Pulmonary artery endothelial cell (primary cell): ENCODE results near the gene FAM216A. TPM values are rescaled to one million over a fixed set of nuclear protein-coding genes. Genes with fewer than 3 reads are reported as not detected.
"Not testable (repeated sequence)": the region's sequence is repeated elsewhere in the genome, so short reads cannot be mapped to it uniquely, and the experiment has no call there.

Source experiments
- DNase-seq: peaks from one replicate; pipeline ENCODE4 v3.0.0-alpha.2; 2011; ENCODE audit warnings: low read depth, low spot score
- total RNA-seq: library from RNA; depleted of rRNA; stranded (reverse); fragments of >200 nt; gene quantifications from 2 replicates; pipeline ENCODE4 v1.2.3, GENCODE V29; 2014

The FAM216A gene, protein sequence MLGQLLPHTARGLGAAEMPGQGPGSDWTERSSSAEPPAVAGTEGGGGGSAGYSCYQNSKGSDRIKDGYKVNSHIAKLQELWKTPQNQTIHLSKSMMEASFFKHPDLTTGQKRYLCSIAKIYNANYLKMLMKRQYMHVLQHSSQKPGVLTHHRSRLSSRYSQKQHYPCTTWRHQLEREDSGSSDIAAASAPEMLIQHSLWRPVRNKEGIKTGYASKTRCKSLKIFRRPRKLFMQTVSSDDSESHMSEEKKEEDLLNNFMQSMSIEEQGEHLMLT
- total RNA-seq: 17.1 and 17.9 TPM in 2 replicates

DNA sequence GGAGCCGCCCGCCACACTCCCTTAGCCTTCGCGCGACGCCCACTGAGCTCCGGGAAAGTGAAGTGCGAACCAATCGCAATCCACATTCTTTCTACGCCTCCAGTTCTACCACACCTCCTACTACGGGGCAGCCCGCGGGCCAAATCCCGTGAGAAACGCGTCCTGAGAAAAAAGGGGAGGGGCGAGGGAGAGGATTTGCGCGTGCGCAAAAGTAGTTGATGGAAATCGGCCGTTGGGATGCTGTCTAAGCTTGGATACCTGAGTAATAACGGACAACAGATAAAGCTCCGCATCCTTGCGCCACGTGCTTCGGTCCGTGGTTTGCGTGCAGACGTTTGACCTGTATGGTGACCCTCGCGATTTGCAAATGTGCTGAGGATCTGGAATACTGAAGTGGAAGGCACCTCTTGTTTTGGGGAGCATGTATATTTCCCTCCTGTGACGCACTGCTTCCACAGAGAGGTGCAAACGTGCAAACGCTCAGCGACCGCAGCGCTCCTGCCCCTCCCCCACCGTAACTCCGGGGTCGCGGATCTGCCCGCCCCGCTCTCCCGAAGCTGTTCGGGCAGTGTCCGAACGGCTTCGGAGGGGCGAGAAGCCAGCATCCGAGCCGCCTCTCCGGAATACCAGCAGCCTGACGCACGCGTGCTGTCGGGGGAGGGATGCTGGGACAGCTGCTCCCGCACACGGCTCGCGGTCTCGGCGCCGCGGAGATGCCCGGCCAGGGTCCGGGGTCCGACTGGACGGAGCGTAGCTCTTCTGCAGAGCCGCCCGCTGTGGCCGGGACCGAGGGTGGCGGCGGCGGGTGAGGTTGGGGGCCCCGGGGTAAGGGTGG is at the start of gene FAM216A, which contains the start of gene GPN3:
FAM216A (plus strand) TSS at position 632 of the 835 bp plus-strand sequence; CDS start at position 663, 31 bp downstream.
GPN3 (minus strand) TSS at position 44 of the 835 bp plus-strand sequence. CDS start 54 bp downstream, outside the sequence.
- DNase-seq: peak; percentile 91

DNA sequence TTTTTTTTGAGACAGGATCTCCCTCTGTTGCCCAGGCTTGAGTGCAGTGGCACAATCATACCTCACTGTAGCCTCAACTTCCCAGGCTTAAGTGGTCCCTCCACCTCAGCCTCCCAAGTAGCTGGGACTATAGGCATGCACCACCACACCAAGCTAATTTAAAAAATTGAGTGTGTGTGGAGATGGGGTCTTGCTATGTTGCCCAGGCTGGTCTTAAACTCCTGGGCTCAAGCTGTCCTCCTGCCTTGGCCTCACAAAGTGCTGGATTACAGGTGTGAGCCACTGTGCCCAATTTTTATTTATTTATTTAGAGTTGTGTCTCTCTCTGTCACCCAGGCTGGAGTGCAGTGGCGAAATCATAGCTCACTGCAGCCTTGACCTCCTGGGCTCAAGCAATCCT is 48.0 kb upstream of the FAM216A start:
- not testable (repeated sequence) for DNase-seq

DNA sequence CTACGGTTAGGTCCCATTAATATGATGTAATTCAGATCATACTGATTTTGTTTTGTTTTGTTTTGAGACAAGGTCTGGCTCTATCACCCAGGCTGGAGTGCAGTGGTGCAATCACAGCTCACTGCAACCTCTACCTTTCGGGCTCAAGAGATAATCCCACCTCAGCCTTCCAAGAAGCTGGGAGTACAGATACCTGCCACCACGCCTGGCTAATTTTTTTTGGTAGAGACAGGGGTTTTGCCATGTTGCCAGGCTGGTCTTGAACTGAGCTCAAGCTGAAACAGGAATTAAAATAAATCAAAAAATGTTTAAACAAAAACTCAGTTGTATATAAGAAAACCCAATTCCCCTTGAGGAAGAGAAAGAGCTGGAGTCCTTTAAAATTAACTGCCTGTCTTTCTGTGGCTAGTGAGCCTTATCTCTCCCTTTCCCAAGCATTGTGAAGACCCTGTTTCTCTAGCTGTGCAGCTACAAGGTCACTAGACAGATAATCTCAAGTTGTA is 47.4 kb upstream of the FAM216A start:
- no peak for DNase-seq

DNA sequence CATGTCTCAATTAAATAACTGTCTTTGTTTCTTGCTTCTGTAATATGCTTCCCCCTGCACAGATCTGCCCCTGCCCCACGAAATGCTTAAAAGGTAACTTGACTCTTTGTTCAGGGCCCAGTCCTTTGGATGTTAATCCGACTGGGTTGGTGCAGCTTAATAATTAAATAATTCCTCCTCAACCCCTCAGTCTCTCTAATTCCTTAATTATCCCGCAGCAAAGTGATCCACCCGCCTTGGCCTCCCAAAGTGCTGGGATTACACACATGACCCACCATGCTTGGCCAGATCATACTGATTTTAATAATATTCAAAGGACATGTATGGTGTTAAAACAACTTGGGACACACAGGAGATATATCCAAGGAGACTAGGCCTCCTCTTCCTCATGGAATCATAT is 46.9 kb upstream of the FAM216A start:
- no peak for DNase-seq

DNA sequence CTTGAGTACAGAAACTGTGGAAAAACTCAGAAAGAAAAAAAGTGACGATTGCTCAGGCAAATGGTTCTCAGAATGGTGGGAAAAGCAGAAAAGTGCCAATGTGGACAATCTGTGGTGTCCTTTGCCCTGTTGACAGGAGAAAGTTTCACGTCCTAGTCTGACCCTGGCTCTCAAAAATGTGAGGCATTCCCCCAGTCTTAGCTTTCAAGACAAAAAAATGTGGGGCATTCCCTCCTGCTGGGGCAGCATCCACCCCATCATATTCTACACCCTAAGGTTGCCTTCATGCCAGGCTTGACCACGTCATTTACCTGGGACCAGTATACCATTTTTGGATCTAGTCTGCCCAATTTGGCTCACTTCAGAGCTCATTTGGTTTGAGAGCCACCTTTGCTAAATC is 44.4 kb upstream of the FAM216A start:
- no peak for DNase-seq

DNA sequence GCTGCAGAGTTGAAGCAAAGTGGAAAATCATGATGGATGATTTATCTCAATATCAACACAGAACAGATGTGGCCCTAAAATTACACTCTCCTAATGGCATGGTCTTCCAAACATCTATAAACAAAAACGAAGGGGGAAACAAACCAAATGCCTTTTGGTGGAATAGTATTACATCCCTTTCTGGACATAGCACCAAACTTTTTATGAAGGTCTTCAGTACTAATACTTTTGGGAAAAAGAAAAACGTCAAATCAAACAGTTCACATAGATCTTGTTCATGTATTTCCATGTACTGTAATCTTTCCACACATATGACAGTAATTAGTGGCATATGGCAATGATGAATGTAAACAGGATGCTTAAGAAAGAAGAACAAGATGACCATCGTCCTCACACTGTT is 42.2 kb upstream of the FAM216A start:
- no peak for DNase-seq

DNA sequence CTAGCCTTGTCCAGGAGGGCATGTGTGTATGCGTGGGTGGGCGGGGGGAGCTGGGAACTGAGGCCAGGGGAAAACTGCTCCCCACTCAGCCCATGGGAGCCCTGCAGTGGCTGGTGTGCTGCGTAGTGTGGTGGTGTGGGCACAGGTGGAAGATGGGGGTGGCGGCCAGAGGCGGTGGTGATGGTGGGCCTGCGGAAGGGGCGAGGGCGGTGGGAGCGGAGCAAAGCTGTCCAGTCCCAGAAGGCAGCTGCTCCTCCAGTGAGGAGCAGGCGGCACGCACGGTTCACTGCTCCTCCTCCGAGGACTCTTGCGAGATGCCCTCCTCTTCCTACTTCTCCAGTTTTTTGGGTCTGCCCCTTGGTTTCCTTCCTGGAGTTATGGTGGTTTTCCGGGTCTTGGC is 39.0 kb upstream of the FAM216A start:
- not testable (repeated sequence) for DNase-seq

DNA sequence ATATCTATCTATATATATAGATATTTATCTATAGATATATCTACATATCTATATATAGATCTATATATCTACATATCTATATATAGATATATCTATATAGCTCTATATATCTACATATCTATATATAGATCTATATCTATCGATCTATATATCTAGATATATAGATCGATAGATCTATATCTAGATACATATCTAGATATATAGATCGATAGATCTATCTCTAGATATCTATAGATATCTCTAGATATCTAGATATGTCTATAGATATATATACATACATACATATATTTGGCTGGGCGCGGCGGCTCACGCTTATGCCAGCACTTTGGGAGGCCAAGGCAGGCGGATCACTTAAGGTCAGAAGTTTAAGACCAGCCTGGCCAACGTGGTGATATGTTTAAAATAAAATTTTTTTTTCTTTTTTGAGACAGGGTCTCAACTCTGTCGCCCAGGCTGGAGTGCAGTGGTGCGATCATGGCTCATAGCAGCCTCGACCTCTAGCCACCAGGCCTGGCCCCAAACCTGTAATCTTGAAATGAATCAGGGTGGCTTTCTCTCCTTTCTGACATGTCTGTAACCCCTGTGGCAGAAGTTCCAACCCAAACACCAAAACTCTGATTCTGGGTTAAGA is 36.6 kb upstream of the FAM216A start:
- DNase-seq: no peak

DNA sequence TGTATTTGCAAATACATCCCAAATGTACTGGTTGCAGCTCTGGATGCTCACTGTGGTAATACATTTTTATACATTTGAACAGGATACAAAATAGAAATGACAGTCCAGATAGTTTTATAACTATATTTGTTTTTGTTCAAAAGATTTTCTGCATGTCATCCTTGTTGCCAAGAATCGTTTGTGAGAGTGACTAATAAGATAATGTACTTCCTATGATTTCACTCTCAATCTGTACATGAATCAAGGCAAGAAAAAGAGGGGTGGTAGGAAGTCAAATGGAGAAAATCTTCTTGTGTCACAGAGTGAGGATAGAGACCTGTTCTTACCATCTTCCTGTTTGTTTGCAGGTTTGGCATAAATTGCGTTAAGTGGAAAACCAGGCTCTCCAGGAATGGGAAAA is 32.4 kb upstream of the FAM216A start:
- peak; percentile 26 for DNase-seq

DNA sequence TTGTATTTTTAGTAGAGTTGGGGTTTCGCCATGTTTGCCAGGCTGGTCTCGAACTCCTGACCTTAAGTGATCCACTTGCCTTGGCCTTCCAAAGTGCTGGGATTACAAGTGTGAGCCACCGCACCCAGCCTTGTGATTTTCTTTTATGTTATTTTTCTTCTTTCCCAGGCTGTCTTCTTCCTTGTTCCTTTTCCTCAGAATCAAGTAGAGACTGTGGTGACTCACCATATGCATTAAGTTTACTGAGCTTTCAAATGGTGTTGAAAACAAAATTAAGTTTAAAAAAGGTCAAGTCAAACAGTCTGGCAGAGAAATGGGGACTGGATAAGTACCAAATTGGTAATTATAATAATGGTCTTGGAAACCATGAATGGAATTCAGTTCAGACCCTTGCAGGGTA is 24.2 kb upstream of the FAM216A start:
- DNase-seq: no peak

DNA sequence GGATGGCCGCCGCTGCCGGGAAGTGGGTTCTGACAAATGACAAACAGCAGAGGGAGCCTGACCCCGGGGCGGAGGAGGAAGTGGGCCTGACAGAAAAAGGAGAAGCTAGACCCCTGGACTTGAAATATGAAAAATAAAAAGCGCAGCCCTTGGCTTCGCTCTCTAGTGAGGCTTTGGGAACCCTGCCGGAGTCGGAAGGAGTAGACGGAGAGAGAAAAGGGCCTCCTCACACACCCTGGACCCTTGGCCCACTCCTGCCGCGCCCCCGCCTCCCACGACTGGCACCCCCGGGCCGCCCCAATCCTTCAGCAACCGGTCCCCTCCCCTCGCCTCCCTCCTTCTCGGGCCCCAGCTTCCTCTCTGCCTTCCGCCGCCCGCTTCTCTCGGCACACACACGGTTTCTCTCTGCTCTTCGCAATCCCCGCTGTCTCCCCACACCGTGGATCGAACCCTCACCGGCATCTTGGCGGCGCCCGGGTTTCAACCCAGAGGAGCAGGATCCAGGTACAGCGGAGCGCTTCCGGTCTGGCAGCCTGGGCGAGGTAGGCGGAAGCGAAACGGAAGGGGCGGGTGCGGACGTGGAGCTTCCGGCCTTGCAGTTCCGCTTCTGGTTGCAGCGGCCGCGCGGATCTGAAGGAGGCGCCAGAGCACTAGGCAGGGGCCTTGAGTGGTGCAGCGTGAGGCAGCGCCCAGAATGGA is 18.7 kb upstream of the FAM216A start, which contains the start of gene ARPC3:
ARPC3 (minus strand) TSS at position 539 of the 699 bp plus-strand sequence; CDS start at position 462, 77 bp downstream.
- peak; percentile 87 for DNase-seq

DNA sequence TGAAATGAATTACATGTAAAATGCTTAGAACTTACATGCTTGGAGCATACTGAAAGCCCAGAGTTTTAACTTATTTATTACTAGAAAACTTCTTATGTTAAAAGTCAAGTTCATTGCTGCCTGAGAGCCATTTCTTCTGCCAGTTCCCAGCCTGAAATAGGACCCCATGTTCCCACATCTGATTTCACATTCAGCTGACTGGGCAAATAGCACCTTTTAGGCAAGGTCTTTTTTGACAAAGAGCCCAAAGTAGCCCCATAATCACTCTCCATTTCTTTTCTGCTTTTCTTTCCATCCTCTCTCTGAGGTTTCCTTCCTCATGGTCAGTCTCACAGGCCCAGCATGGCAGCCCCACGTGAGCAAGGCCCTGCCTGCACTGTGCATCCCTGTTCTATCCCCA is 17.4 kb upstream of the FAM216A start:
- no peak for DNase-seq

DNA sequence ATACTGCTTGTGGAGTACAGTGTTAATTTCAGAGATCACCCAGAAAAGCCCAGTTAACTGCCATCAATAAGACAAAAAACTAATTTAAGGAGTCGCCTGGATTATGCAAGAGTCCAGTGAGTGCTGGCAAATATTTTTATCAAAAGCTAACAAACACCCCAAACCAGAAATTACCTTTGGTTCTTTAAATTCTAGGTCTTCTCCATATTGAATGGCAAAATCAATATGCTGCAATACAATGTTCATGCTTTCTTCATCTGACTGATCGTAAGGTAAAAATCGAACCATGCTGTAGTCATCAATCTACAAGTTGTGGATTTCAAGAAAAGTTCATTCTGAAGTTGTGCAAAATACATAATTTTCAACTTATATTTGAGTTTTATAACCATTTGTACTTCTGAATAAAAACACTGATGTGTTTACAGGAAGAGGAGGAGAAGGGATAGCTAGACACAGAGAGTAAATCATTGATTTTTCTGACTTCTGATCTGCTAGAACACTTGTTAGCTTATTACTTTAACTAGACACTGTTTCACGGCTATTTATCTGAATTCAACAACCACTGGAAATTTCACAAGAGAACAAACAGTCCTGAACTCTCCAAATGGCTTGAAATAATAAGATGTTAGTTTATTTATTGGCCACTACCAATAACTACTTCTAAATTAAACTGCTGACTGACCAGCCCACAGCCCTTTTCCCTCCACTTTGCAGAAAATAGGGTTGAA is 14.9 kb upstream of the FAM216A start:
- no peak for DNase-seq

DNA sequence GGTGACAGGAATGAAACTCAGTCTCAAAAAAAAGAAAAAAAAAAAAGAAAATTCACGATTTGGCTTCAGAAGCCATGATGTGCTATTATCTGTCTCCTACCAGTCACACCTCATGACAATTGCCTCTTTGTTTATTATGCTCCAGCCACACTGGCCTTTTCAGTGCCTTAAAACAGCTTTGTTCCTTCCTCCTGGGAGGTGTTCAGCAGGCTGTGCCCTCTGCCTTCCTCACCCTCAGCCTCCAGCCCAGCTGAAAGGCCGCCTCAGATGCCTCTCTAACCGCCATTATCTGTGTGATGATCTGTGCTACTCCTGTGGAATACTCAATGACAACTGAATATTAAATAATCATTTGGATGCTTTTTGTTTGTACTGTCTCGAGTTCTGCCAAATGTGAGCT is 9.9 kb upstream of the FAM216A start:
- DNase-seq: no peak

DNA sequence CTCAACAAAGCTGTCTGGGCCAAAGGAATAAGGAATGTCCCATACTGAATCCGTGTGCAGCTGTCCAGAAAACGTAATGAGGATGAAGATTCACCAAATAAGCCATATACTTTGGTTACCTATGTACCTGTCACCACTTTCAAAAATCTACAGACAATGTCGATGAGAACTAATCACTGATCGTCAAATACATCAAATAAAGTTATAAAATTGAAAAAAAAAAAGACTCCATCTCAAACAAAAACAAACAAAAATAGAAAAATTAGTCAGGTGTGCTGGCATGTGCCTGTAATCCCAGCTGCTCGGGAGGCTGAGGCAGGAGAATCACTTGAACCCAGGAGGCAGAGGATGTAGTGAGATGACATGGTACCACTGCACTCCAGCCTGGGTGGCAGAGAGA is 7.5 kb upstream of the FAM216A start:
- DNase-seq: not testable (repeated sequence)

DNA sequence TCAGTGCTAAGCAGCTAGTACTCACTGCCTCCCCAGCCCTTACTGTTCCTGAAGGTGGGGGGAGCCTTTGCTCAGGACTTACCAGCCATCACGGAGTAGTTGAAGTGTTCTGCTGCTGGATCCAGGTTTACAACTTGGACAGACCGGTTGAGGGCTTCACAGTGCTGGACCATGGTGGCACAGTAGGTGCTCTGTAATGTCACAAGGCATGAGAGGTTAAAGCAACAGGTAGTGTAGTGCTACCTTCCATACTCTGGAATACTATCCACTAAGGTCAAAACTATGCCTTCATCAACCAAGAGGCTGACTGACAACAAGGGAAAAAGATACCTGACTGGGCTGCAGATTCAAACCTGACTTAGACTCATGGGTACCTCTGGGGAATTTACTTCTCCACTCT is 3.6 kb upstream of the FAM216A start:
- DNase-seq: no peak

DNA sequence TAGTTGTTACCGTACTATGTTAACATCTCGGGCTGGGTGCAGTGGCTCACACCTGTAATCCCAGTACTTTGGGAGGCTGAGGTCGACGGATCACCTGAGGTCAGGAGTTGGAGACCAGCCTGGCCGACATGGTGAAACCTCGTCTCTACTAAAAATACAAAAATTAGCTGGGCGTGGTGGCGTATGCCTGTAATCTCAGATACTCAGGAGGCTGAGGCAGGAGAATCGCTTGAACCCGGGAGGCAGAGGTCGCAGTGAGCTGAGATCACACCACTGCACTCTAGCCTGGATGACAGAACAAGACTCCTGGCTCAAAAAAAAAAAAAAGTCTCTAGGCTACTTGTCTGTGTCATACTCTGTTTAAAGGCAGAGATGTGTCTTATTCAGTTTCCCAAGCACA is 2.9 kb upstream of the FAM216A start:
- not testable (repeated sequence) for DNase-seq

DNA sequence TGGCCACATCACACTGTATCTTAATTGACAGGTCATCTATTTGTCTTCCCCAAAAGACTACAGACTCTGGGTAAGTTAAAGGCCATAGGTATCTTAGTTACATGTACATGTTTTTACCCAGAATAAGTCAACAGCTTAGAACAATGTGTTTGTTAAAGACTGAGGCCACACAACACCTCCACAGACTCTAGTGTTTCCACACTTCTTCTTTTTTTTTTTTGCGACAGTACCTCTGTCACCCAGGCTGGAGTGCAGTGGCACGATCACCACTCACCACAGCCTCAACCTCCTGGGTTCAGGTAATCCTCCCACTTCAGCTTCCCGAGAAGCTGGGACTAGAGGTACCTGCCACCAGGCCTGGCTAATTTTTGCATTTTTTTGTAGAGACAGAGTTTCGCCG is 1.9 kb upstream of the FAM216A start:
- no peak for DNase-seq

DNA sequence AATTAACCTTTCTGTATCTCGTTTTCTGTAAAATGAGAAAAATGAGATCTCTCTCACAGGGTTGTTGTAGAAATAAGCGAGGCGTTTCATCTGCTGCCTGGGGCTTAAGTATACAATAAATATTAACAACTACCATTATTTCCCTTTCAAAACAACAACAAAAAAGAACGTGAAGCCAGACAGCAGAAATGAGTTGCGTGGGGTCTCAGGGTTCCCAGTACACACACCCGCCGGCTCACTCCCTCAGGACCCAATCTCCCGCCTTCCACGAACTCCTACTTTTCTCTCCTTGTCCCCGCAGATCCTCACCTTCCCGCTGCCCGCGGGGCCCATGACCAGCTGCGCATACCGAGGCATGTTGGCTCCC is 815 bp upstream of the FAM216A start:
- no peak for DNase-seq

DNA sequence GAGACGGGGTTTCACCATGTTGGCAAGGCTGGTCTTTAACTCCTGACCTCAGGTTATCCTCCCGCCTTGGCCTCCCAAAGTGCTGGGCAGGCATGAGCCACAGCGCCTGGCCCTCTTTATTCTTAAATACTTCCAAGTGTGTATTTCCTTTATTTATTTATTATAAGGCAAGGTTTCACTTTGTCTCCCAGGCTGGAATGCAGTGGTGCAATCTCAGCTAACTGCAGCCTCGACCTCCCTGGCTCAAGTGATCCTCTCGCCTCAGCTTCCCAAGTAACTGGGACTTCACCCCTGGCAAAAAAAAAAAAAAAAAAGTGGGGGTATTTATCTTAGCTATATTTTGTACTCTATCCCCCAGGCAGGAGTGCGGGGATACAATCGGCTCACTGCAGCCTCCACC is 6.8 kb downstream of the FAM216A start:
- no peak for DNase-seq
